Fibroblast of lung (primary cell): ENCODE data around the gene KCNH4. TPM values are rescaled to one million over a fixed set of nuclear protein-coding genes. Genes with fewer than 3 reads are reported as not detected.
A peak's percentile ranks its signal among the peaks of the same experiment; 100 is the strongest.
"Not testable (repeated sequence)": the region's sequence is repeated elsewhere in the genome, so short reads cannot be mapped to it uniquely, and the experiment has no call there.

Experiments
- DNase-seq, 2 donors: peaks; one replicate each; pipeline versions ENCODE4 v3.0.0 to v3.0.0-alpha.2; 2010; ENCODE audit warnings: low read depth in 2 of 2
- H2AFZ ChIP-seq: 2 replicates; pipeline ENCODE4 v1.5.1; 2012; ENCODE audit warnings: low read length, control low read depth, inconsistent platforms
- H3K27ac ChIP-seq: 2 replicates; pipeline ENCODE4 v1.5.1; 2011; ENCODE audit warnings: low read length, control low read depth; ENCODE audit not compliant: insufficient read depth
- H3K27me3 ChIP-seq: 2 replicates; pipeline ENCODE4 v1.5.1; 2011; ENCODE audit warnings: mild to moderate bottlenecking, low read length; ENCODE audit not compliant: control insufficient read depth, insufficient read depth
- H3K36me3 ChIP-seq: 2 replicates; pipeline ENCODE4 v1.5.1; 2011; ENCODE audit warnings: low read length; ENCODE audit not compliant: control insufficient read depth, insufficient read depth
- H3K4me1 ChIP-seq: 2 replicates; pipeline ENCODE4 v1.5.1; 2011; ENCODE audit warnings: low read length; ENCODE audit not compliant: control insufficient read depth, insufficient read depth; ENCODE audit errors: extremely low read depth
- H3K4me2 ChIP-seq: 2 replicates; pipeline ENCODE4 v1.5.1; 2011; ENCODE audit warnings: low read length, control low read depth; ENCODE audit not compliant: insufficient read depth; ENCODE audit errors: extremely low read depth
- H3K4me3 ChIP-seq, 4 experiments: fragments of 200-600 bp in 1 of 4; sonication (generic) in 1 of 4; replicated peaks in 1 of 4; 2 replicates each; pipeline ENCODE4 v1.5.1; 2011 to 2016; ENCODE audit warnings: low read length in 4 of 4, low read depth in 3 of 4, mild to moderate bottlenecking in 3 of 4, control low read depth in 2 of 4, inconsistent platforms in 1 of 4, mixed read lengths in 1 of 4; ENCODE audit not compliant: insufficient read depth in 1 of 4; ENCODE audit errors: control extremely low read depth in 1 of 4
- H3K79me2 ChIP-seq: 2 replicates; pipeline ENCODE4 v1.5.1; 2012; ENCODE audit warnings: mild to moderate bottlenecking, low read length, inconsistent platforms; ENCODE audit not compliant: control insufficient read depth, insufficient read depth
- H3K9ac ChIP-seq: 2 replicates; pipeline ENCODE4 v1.5.1; 2011; ENCODE audit warnings: mild to moderate bottlenecking, low read length, control low read depth; ENCODE audit not compliant: insufficient read depth
- H3K9me3 ChIP-seq: 2 replicates; pipeline ENCODE4 v1.5.1; 2012; ENCODE audit warnings: low read depth, low read length; ENCODE audit not compliant: control insufficient read depth, insufficient read depth
- H4K20me1 ChIP-seq: 2 replicates; pipeline ENCODE4 v1.5.1; 2011; ENCODE audit warnings: low read length; ENCODE audit not compliant: control insufficient read depth, insufficient read depth; ENCODE audit errors: extremely low read depth
- EZH2 ChIP-seq: IDR thresholded peaks from 2 replicates; pipeline ENCODE4 v1.5.1; 2012; ENCODE audit warnings: low read length, control low read depth, mild to moderate bottlenecking; ENCODE audit errors: missing control alignments
- polyA plus RNA-seq, 2 donors: library from polyadenylated mRNA; depleted of rRNA in 1 of 2; stranded (reverse) in 1 of 2; unstranded in 1 of 2; fragments of >200 nt; gene quantifications; 2 replicates each; pipeline ENCODE4 v1.2.1, GENCODE V29; 2011 to 2012; ENCODE audit warnings: missing spikeins in 1 of 2
- total RNA-seq: library from RNA; depleted of rRNA; stranded (reverse); fragments of >200 nt; gene quantifications from 2 replicates; pipeline ENCODE4 v1.2.1, GENCODE V29; 2014
- TF ChIP-seq, protein P1 (sequence below), 2 donors: IDR thresholded peaks in 1 of 2; conservative IDR thresholded peaks in 1 of 2; 1 replicate in 1 of 2; 2 replicates in 1 of 2; pipeline ENCODE4 v1.5.1; 2011 to 2012; ENCODE audit warnings: low read length in 2 of 2, control low read depth in 1 of 2, inconsistent platforms in 1 of 2, low read depth in 1 of 2, mild to moderate bottlenecking in 1 of 2

Gene KCNH4
- total and polyA plus RNA-seq, 2 donors (not counting 1 experiment from before 2014, with no cell fraction given) = 0.03 TPM; not detected in 1

DNA sequence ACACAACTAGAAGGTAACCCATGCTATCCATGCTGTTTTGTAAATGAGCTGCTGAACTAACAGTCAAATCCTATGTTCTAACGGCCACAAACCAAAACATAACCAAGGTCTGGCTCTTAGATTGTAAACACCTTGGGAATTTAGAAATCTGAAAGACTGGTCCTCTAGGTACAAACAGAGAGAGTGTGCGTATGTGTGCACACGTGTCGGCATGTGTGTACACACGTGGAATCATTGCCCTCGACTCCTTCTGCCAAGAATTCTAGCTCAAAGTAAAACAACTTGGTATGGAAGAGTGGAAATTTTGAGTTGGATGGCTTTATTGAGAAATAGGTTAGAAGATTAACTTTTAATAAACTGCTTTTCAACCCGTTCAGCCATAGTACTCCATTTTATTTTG, 31.4 kb upstream of the KCNH4 start:
- peaks cover 3% of the 10 kb centered on the region for H3K36me3 ChIP-seq
- no peak overlapping the region for H3K27ac ChIP-seq
- H4K20me1 ChIP-seq = no peaks in the 10 kb centered on the region
- no peak overlapping the region for H3K4me2 ChIP-seq
- no peaks in the 10 kb centered on the region for H3K4me1 ChIP-seq
- no peaks in the 10 kb centered on the region for H3K9me3 ChIP-seq
- TF ChIP-seq, protein P1, sequence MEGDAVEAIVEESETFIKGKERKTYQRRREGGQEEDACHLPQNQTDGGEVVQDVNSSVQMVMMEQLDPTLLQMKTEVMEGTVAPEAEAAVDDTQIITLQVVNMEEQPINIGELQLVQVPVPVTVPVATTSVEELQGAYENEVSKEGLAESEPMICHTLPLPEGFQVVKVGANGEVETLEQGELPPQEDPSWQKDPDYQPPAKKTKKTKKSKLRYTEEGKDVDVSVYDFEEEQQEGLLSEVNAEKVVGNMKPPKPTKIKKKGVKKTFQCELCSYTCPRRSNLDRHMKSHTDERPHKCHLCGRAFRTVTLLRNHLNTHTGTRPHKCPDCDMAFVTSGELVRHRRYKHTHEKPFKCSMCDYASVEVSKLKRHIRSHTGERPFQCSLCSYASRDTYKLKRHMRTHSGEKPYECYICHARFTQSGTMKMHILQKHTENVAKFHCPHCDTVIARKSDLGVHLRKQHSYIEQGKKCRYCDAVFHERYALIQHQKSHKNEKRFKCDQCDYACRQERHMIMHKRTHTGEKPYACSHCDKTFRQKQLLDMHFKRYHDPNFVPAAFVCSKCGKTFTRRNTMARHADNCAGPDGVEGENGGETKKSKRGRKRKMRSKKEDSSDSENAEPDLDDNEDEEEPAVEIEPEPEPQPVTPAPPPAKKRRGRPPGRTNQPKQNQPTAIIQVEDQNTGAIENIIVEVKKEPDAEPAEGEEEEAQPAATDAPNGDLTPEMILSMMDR (conservative IDR thresholded peaks at IDR 0.05 in 1 of 2, IDR thresholded peaks at IDR 0.05 in 1 of 2; ENCODE audit: low read depth in 1 of 2, low read length in 2 of 2) = no peak
- no peak for TF ChIP-seq EZH2
- H3K79me2 ChIP-seq = no peaks in the 10 kb centered on the region
- peak in 1 of 2 donors; percentile 9 for DNase-seq
- H3K4me3 ChIP-seq = no peak overlapping the region
- no peaks in the 10 kb centered on the region for H3K27me3 ChIP-seq
- H2AFZ ChIP-seq = no peak overlapping the region
- no peak overlapping the region for H3K9ac ChIP-seq

DNA sequence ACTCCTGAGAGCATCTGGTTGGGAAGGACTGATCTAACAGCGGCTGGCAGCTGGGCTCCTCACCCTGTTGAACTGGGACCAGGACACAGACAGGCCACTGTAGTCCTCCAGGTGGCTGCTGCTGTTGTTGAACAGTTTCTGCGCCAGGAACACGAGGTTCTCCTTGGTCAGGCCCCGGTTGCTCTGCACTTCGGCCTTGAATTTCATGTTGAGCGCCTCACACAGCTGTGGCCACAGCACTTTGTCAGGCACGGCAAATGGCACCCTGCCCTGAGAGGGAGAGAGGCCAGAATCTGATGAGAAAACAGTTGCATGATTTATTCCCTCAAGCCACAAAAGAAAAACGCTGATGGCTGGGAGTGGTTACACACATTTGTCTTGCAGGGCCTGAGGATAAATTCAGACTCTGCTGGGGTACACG, 31.0 kb upstream of the KCNH4 start:
- not testable (repeated sequence) for H3K27me3 ChIP-seq, H3K4me2 ChIP-seq, H3K27ac ChIP-seq, H2AFZ ChIP-seq, H3K4me1 ChIP-seq, H3K4me3 ChIP-seq, H3K79me2 ChIP-seq, H3K36me3 ChIP-seq, H3K9me3 ChIP-seq, H3K9ac ChIP-seq, H4K20me1 ChIP-seq
- DNase-seq = peak; percentile 52 to 69

DNA sequence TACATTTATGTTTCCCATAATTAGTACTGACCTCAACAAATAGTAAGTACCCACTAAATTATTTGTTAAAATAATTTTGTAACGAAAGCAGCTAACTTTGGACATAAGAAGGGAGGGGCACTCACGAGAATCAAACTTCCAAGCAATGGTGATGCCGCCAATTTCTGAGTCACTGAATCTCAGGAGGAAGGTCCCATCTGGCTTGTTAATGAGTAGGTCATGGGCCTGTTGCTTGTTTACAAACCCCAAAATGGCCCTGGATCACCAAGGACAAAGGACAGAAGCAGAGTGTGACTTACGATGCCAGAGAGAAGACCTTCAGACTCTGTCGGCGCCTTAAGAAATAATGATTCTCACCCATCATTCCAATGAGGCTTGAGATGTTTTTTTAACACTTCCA, 29.1 kb upstream of the KCNH4 start:
- TF ChIP-seq, protein P1 (conservative IDR thresholded peaks at IDR 0.05 in 1 of 2, IDR thresholded peaks at IDR 0.05 in 1 of 2; ENCODE audit: low read depth in 1 of 2, low read length in 2 of 2) = no peak
- no peak for TF ChIP-seq EZH2
- no peak overlapping the region for H3K9ac ChIP-seq
- no peaks in the 10 kb centered on the region for H3K4me1 ChIP-seq
- no peak overlapping the region for H3K4me2 ChIP-seq
- H3K4me3 ChIP-seq = no peak overlapping the region
- H2AFZ ChIP-seq = no peak overlapping the region
- H3K79me2 ChIP-seq = no peaks in the 10 kb centered on the region
- H3K36me3 ChIP-seq = peaks cover 4% of the 10 kb centered on the region
- no peaks in the 10 kb centered on the region for H3K9me3 ChIP-seq
- DNase-seq = no peak
- H3K27ac ChIP-seq = no peak overlapping the region
- no peaks in the 10 kb centered on the region for H4K20me1 ChIP-seq
- no peaks in the 10 kb centered on the region for H3K27me3 ChIP-seq

DNA sequence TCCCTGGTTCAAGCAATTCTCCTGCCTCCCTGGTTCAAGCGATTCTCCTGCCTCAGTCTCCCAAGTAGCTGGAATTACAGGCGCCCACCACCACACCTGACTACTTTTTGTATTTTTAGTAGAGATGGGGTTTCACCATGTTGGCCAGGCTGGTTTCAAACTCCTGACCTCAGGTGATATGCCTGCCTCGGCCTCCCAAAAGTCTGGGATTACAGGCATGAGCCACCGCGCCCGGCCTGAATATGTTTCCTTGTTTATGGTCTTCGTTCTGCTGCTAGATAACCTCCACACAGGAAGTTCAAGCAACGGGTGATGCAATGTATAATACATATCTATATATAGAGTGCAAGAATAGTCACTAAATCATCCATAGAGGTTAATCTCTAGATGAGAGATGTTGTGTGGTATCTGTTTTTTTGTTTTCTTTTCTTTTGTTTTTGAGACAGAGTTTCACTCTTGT, 25.2 kb upstream of the KCNH4 start:
- H4K20me1 ChIP-seq, H3K36me3 ChIP-seq, H2AFZ ChIP-seq, H3K9me3 ChIP-seq, H3K27me3 ChIP-seq, H3K4me3 ChIP-seq, H3K4me2 ChIP-seq, DNase-seq, H3K27ac ChIP-seq, H3K79me2 ChIP-seq, H3K4me1 ChIP-seq, H3K9ac ChIP-seq: not testable (repeated sequence)
